ENCODE measurements around the gene AIRE. TPM values are rescaled to one million over a fixed set of nuclear protein-coding genes. Genes with fewer than 3 reads are reported as not detected.

The AIRE gene
- total RNA-seq, 4 donors from 2014 or later, result 1.7 TPM; not detected in 3

GRCh38 chr21:44261675-44262295 lies 23.9 kb upstream of the AIRE start, which contains the start of gene DNMT3L:
TSS of gene DNMT3L (minus strand) at chr21:44261897. CDS start at chr21:44261259, 638 bp downstream.
- Histone ChIP-seq H3K36me3 (no peaks in the 10 kb centered on the region), H3K27ac (no peak within 1 kb of the TSS), H3K9me3 (no peaks in the 10 kb centered on the region), H3K4me1 (no peaks in the 10 kb centered on the region), H3K4me3 (no peak within 1 kb of the TSS), H3K27me3 (no peaks in the 10 kb centered on the region)
- no peak for DNase-seq
- no peak for TF ChIP-seq POLR2A (IDR thresholded peaks at IDR 0.05)
- TF ChIP-seq CTCF (IDR thresholded peaks at IDR 0.05), result no peak

GRCh38 chr21:44262338-44263056 lies 23.2 kb upstream of the AIRE start:
- no peak overlapping the region for H3K4me3 ChIP-seq
- H3K9me3 ChIP-seq, result no peaks in the 10 kb centered on the region
- H3K27me3 ChIP-seq, result no peaks in the 10 kb centered on the region
- no peak for DNase-seq
- no peaks in the 10 kb centered on the region for H3K4me1 ChIP-seq
- H3K36me3 ChIP-seq, result no peaks in the 10 kb centered on the region
- TF ChIP-seq POLR2A (IDR thresholded peaks at IDR 0.05) (no peak), CTCF (IDR thresholded peaks at IDR 0.05) (no peak)
- no peak overlapping the region for H3K27ac ChIP-seq

GRCh38 chr21:44263221-44263760 lies 22.4 kb upstream of the AIRE start:
- H3K27ac ChIP-seq, result no peak overlapping the region
- no peaks in the 10 kb centered on the region for H3K36me3 ChIP-seq
- no peak for DNase-seq
- H3K27me3 ChIP-seq, result no peaks in the 10 kb centered on the region
- TF ChIP-seq CTCF (IDR thresholded peaks at IDR 0.05), result no peak
- TF ChIP-seq POLR2A (IDR thresholded peaks at IDR 0.05), result no peak
- H3K4me3 ChIP-seq, result no peak overlapping the region
- H3K4me1 ChIP-seq, result no peaks in the 10 kb centered on the region
- H3K9me3 ChIP-seq, result no peaks in the 10 kb centered on the region

- no peaks in the 10 kb centered on the region for H3K4me1 ChIP-seq
- TF ChIP-seq POLR2A (IDR thresholded peaks at IDR 0.05) (no peak), CTCF (IDR thresholded peaks at IDR 0.05) (no peak)
- H3K36me3 ChIP-seq, result no peaks in the 10 kb centered on the region
- no peak for DNase-seq
- H3K9me3 ChIP-seq, result no peaks in the 10 kb centered on the region
- H3K4me3 ChIP-seq, result no peak overlapping the region
- no peaks in the 10 kb centered on the region for H3K27me3 ChIP-seq
- H3K27ac ChIP-seq, result no peak overlapping the region
Observed at GRCh38 chr21:44263768-44264167, 21.9 kb upstream of the AIRE start.

GRCh38 chr21:44265734-44266270 lies 19.9 kb upstream of the AIRE start:
- no peak for DNase-seq
- TF ChIP-seq CTCF (IDR thresholded peaks at IDR 0.05), result no peak
- TF ChIP-seq POLR2A (IDR thresholded peaks at IDR 0.05), result no peak

More at GRCh38 chr21:44265734-44266270, 19.9 kb upstream of the AIRE start:
- Histone ChIP-seq H3K27me3 (no peaks in the 10 kb centered on the region), H3K36me3 (no peaks in the 10 kb centered on the region), H3K9me3 (no peaks in the 10 kb centered on the region), H3K4me3 (no peak overlapping the region), H3K4me1 (no peaks in the 10 kb centered on the region), H3K27ac (no peak overlapping the region)
